Ishikawa (cell line): ENCODE measurements around the gene CD58.

ENCODE experiments used
- RAD21 ChIP-seq: IDR thresholded peaks from 2 replicates; pipeline ENCODE4 v1.6.1; 2012; ENCODE audit warnings: low read depth
- TEAD4 ChIP-seq: IDR thresholded peaks from 2 replicates; pipeline ENCODE4 v1.6.1; 2012
- YY1 ChIP-seq: IDR thresholded peaks from 2 replicates; pipeline ENCODE4 v1.6.1; 2012; ENCODE audit warnings: low read depth

DNA sequence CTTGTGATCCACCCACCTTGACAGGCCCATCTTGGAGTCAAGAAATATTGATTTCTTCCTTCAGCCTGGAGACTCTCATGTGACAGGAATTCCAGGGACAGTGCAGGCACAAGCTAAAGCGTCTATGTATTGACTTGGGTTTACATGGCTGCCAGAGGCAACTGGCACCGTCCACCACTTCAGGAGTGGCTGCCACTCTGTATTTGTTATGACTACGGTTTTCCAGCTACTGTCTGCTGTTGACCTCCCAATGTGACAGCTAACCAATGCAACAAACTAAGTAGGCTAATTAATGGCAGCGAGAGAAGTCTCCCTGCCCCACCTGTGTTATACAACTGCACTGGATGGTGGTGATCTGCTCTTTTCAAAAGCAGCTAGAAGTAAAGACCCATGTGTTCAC lies 56.9 kb downstream of the CD58 start:
- TF ChIP-seq RAD21 (no peak), YY1 (no peak), TEAD4 (no peak)
